ENCODE results near the gene WDR88. TPM values are rescaled to one million over a fixed set of nuclear protein-coding genes. Genes with fewer than 3 reads are reported as not detected.

Gene WDR88
- total and polyA plus RNA-seq, 2 experiments from 2014 or later: not detected

- TF ChIP-seq ZNF462 (CRISPR knock-in tag; IDR thresholded peaks at IDR 0.05) (no peak), POLR2AphosphoS5 (IDR thresholded peaks at IDR 0.05; ENCODE audit: low read depth) (no peak)
These were observed 62.6 kb downstream of the WDR88 start (continued) for GRCh38 chr19:33194532-33194885.

- H3K9me3 Mint-ChIP-seq: no peaks in the 10 kb centered on the region; the same call in 2 of the 3 replicates
- H3K27ac Mint-ChIP-seq: no peak overlapping the region
- DNase-seq (ENCODE audit: low spot score) (peak; percentile 58), ATAC-seq (peak; percentile 72)
- H3K27me3 Mint-ChIP-seq (ENCODE audit: insufficient read depth, low read depth, poor library complexity): peaks cover 24% of the 10 kb centered on the region
- Histone ChIP-seq H2AFZ (peak overlapping the region; percentile 93), H3K36me3 (ENCODE audit: insufficient read depth) (no peaks in the 10 kb centered on the region), H3K79me2 (replicated peaks; ENCODE audit: insufficient read depth) (no peaks in the 10 kb centered on the region), H3K4me2 (peak overlapping the region; percentile 89), H3F3A (replicated peaks; ENCODE audit: low read depth) (no peaks in the 10 kb centered on the region), H3K9me2 (ENCODE audit: insufficient read depth) (no peaks in the 10 kb centered on the region), H4K20me1 (replicated peaks; ENCODE audit: insufficient read depth) (no peaks in the 10 kb centered on the region), H3K27me3 (ENCODE audit: insufficient read depth) (peaks cover 23% of the 10 kb centered on the region), H3K27ac (ENCODE audit: low read depth) (no peak overlapping the region), H3K4me3 (peak overlapping the region; percentile 69), H3K4me1 (ENCODE audit: insufficient read depth) (peaks cover 5% of the 10 kb centered on the region; the same call in 1 of the 2 replicates)
- H3K36me3 Mint-ChIP-seq (ENCODE audit: low read depth): no peaks in the 10 kb centered on the region; the same call in 1 of the 3 replicates
- H3K4me3 Mint-ChIP-seq: peak overlapping the region; percentile 78
- TF ChIP-seq ETS1 (IDR thresholded peaks at IDR 0.05): no peak
- TF ChIP-seq EZH2 (IDR thresholded peaks at IDR 0.05; ENCODE audit: low read depth, unreplicated experiment): peak; percentile 32
- no peaks in the 10 kb centered on the region; the same call in 2 of the 3 replicates for H3K4me1 Mint-ChIP-seq
These were observed 63.2 kb downstream of the WDR88 start for GRCh38 chr19:33194886-33195644.
